PFSK-1 (cell line): ENCODE data around the gene GATD1.

ENCODE experiments used
- FOXP2 ChIP-seq: optimal IDR thresholded peaks from 2 replicates; pipeline ENCODE3; 2011; ENCODE audit warnings: borderline replicate concordance, control low read depth, inconsistent platforms; ENCODE audit not compliant: insufficient read depth; ENCODE audit errors: extremely low read length, extremely low read depth
- POLR2AphosphoS5 ChIP-seq: IDR thresholded peaks from 2 replicates; pipeline ENCODE4 v1.6.1; 2012; ENCODE audit warnings: low read depth, mild to moderate bottlenecking, control low read depth, low read length, moderate library complexity
- SIN3A ChIP-seq: IDR thresholded peaks from 2 replicates; pipeline ENCODE4 v1.6.1; 2012; ENCODE audit warnings: mild to moderate bottlenecking, low read length, moderate library complexity, borderline replicate concordance; ENCODE audit not compliant: insufficient read depth
- TAF1 ChIP-seq: IDR thresholded peaks from 2 replicates; pipeline ENCODE4 v1.6.1; 2012; ENCODE audit warnings: low read length, control low read depth, borderline replicate concordance; ENCODE audit not compliant: insufficient read depth
- TF ChIP-seq, protein P1 (sequence below), 2 experiments: IDR thresholded peaks; 2 replicates each; pipeline versions ENCODE4 v1.6.1 to v1.8.0; 2011 to 2012; ENCODE audit warnings: low read depth in 2 of 2, low read length in 2 of 2, control low read depth in 1 of 2, inconsistent platforms in 1 of 2, mild to moderate bottlenecking in 1 of 2, moderate library complexity in 1 of 2; ENCODE audit not compliant: insufficient read depth in 1 of 2

GATD1 gene

DNA sequence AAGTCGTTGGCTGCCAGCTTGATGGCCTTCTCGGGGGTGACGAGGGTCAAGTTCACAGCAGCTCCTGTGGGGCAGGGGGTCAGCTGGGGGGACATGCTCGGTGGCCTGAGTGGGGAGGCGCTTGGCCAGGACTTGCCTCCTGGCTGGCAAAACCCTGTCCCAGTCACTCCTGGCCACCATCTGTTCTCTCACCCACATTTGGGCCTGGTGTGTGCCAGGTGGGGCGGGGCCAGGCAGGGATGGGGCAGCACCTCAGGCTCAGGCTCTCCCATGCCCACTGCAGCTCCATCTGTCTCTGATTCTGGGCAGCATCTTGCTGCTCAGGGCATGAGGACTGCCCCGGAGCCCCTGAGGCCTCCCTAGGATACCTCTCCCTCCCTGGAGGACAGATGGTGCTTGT lies 16.3 kb upstream of the GATD1 start:
- TF ChIP-seq, protein P1, sequence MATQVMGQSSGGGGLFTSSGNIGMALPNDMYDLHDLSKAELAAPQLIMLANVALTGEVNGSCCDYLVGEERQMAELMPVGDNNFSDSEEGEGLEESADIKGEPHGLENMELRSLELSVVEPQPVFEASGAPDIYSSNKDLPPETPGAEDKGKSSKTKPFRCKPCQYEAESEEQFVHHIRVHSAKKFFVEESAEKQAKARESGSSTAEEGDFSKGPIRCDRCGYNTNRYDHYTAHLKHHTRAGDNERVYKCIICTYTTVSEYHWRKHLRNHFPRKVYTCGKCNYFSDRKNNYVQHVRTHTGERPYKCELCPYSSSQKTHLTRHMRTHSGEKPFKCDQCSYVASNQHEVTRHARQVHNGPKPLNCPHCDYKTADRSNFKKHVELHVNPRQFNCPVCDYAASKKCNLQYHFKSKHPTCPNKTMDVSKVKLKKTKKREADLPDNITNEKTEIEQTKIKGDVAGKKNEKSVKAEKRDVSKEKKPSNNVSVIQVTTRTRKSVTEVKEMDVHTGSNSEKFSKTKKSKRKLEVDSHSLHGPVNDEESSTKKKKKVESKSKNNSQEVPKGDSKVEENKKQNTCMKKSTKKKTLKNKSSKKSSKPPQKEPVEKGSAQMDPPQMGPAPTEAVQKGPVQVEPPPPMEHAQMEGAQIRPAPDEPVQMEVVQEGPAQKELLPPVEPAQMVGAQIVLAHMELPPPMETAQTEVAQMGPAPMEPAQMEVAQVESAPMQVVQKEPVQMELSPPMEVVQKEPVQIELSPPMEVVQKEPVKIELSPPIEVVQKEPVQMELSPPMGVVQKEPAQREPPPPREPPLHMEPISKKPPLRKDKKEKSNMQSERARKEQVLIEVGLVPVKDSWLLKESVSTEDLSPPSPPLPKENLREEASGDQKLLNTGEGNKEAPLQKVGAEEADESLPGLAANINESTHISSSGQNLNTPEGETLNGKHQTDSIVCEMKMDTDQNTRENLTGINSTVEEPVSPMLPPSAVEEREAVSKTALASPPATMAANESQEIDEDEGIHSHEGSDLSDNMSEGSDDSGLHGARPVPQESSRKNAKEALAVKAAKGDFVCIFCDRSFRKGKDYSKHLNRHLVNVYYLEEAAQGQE (IDR thresholded peaks at IDR 0.05; ENCODE audit: insufficient read depth in 1 of 2, low read depth in 2 of 2, low read length in 2 of 2): no peak
- TF ChIP-seq FOXP2 (no peak), SIN3A (no peak), POLR2AphosphoS5 (no peak), TAF1 (no peak)

DNA sequence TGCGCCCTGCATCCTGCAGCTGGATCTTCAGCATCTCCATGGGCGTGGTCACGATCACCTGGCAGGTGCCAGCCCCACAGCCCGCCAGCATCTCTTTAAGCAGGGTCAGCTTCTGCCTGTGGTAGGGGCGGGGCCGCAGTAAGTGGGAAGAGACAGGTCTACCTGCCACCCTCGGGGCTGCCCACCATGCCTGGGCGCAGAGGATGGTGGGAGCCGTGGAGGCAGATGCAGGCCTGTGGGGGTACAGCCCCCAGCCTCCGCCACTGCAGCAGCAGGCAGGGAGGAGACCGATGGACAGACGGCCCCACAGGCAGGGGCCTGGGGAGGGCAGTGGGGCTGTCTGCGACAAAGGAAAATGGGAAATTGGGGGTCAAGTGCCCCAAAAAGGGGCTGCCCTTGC lies 15.6 kb upstream of the GATD1 start:
- TF ChIP-seq POLR2AphosphoS5 (no peak), TAF1 (no peak), SIN3A (no peak), FOXP2 (no peak)
- TF ChIP-seq, protein P1 (IDR thresholded peaks at IDR 0.05; ENCODE audit: insufficient read depth in 1 of 2, low read depth in 2 of 2, low read length in 2 of 2): no peak

DNA sequence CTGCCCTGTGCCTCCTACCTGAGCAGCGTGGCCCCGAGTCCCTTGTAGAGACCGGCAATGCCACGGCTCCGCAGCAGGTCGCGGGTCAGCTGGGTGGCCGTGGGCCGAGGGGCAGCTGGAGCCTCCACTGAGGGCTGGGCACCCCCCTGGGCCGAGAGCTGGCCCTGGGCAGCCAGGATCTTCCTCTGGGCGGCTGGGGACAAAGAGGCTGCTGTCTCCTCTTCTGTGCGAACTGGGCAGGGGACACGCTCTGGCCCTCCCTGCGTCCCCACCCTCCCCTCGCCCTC lies 15.2 kb upstream of the GATD1 start:
- TF ChIP-seq, protein P1 (IDR thresholded peaks at IDR 0.05; ENCODE audit: insufficient read depth in 1 of 2, low read depth in 2 of 2, low read length in 2 of 2): no peak
- no peak for TF ChIP-seq SIN3A
- TF ChIP-seq FOXP2: no peak
- TF ChIP-seq TAF1: no peak
- TF ChIP-seq POLR2AphosphoS5: no peak

DNA sequence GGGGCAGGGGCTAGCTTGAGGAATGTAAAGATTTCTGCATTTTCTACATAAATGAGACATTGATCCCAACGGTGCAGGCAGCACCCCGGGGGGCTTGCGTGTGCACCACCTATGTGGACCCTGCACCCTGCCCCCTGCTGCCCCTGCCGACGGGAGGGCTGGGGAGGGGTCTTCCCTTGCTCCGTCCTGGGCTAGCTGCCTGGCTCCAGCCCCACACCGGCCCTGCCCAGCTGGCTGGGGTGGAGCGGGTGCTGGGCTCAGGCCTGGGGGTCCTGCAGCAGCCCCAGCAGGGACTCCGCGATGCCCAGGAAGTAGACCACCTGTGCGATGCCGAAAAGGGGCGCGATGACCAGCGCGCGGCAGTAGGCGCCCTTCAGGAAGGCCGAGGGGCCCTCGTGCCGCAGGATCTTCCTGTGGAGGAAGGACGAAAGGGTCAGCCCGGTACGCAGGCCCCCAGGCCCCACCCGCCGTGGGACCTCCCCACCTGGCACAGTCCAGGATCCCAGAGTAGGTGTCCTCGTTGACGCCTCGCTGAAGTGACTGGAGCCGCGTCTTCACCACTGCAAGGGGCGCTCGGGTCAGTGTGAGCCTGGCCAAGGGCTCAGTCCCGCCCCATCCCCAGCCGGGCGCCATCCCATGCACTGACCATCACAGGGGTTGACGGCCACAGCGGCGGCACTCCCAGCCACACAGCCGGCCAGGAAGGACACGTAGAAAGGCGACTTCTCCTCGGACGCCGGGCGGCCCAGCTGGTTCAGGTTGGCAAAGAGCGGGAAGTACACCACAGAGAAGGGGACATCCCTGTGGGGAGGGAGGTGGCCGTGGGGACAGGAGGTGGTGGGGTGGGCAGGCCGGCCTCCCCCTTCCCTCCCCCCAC lies 14.6 kb upstream of the GATD1 start:
- TF ChIP-seq POLR2AphosphoS5: no peak
- no peak for TF ChIP-seq TAF1
- TF ChIP-seq FOXP2: no peak

- TF ChIP-seq, protein P1 (IDR thresholded peaks at IDR 0.05; ENCODE audit: insufficient read depth in 1 of 2, low read depth in 2 of 2, low read length in 2 of 2): no peak
- TF ChIP-seq POLR2AphosphoS5: peak; percentile 52; the same call in 1 of the 2 replicates
Observed at GRCh38 chr11:790721-791564, 13.7 kb upstream of the GATD1 start.
